Sigmoid colon (tissue), 7 donors: ENCODE data around the gene RNF8. TPM values are rescaled to one million over a fixed set of nuclear protein-coding genes. Genes with fewer than 3 reads are reported as not detected.

Source experiments
- DNase-seq: peaks from one replicate; pipeline ENCODE4 v3.0.0-alpha.2; 2019
- H3K27ac ChIP-seq, 4 donors: fragments of 200-600 bp; sonication (generic); one replicate each; pipeline ENCODE4 v1.5.1; 2016 to 2019; ENCODE audit warnings: mild to moderate bottlenecking in 1 of 4
- H3K27me3 ChIP-seq, 3 donors: fragments of 200-600 bp; sonication (generic); one replicate each; pipeline ENCODE4 v1.5.1; 2019; ENCODE audit warnings: mild to moderate bottlenecking in 1 of 3
- H3K36me3 ChIP-seq, 4 donors: fragments of 200-600 bp; sonication (generic); one replicate each; pipeline ENCODE4 v1.5.1; 2016 to 2019
- H3K4me1 ChIP-seq, 4 donors: fragments of 200-600 bp; sonication (generic); one replicate each; pipeline ENCODE4 v1.5.1; 2017 to 2019
- H3K4me3 ChIP-seq, 4 donors: fragments of 200-600 bp; sonication (generic); one replicate each; pipeline ENCODE4 v1.5.1; 2017 to 2019; ENCODE audit warnings: mild to moderate bottlenecking in 2 of 4, moderate library complexity in 1 of 4
- H3K9me3 ChIP-seq, 4 donors: fragments of 200-600 bp in 3 of 4; sonication (generic) in 3 of 4; one replicate each; pipeline versions ENCODE4 v1.5.1 to v1.6.1; 2013 to 2019
- CTCF ChIP-seq, 4 experiments: fragments of 450-650 bp in 3 of 4; fragments of 200-600 bp in 1 of 4; IDR thresholded peaks; one replicate each; pipeline ENCODE4 v1.5.1; 2016 to 2019; ENCODE audit warnings: antibody characterized with exemption in 4 of 4, mild to moderate bottlenecking in 3 of 4, moderate library complexity in 2 of 4
- EP300 ChIP-seq, 4 donors: sonication (generic); formaldehyde crosslinking; IDR thresholded peaks; one replicate each; pipeline ENCODE4 v1.6.1; 2017; ENCODE audit warnings: antibody characterized with exemption in 4 of 4
- POLR2A ChIP-seq, 2 donors: fragments of 450-650 bp; IDR thresholded peaks; one replicate each; pipeline ENCODE4 v1.6.1; 2016; ENCODE audit warnings: antibody characterized with exemption in 2 of 2, mild to moderate bottlenecking in 2 of 2, moderate library complexity in 2 of 2
- POLR2AphosphoS5 ChIP-seq, 4 donors: sonication (generic); formaldehyde crosslinking; IDR thresholded peaks; one replicate each; pipeline ENCODE4 v1.6.1; 2017; ENCODE audit warnings: antibody characterized with exemption in 4 of 4
- WGBS, 2 donors: extraction: QIAGEN DNeasy Blood & Tissue Kit; methylation state at CpG; one replicate each; pipeline ENCODE4 v1.1.7; 2013; 5-methylcytosine and 5-hydroxymethylcytosine counted together
- intact Hi-C: fragments of 100-400 bp; cut with DNase I; formaldehyde crosslinking; loops from one replicate; pipeline ENCODE4 v1.15.1; 2023
- polyA plus RNA-seq, 3 donors: library from polyadenylated mRNA; stranded (reverse); fragments of 200-250 nt; gene quantifications; one replicate each; pipeline ENCODE4 v1.2.3, GENCODE V29; 2013
- total RNA-seq, 4 donors: library from RNA; depleted of rRNA; stranded (reverse); fragments of >200 nt; gene quantifications; one replicate each; pipeline ENCODE4 v1.1.0, GENCODE V29; 2016
- donor health status: healthy with polysubstance abuse.
- donor health status: Bipolar disorder and iron deficiency.
- donor health status: healthy.

RNF8 gene
- total and polyA plus RNA-seq, 7 donors = 8.8 to 18.5 (median 11.6) TPM

- Histone ChIP-seq H3K36me3 (peaks cover 3 to 50% (median 9%) of the 10 kb centered on the region in 4 donors), H3K4me1 (peaks cover 0 to under 1% (median 0%) of the 10 kb centered on the region in 4 donors), H3K27me3 (no peaks in the 10 kb centered on the region), H3K9me3 (no peaks in the 10 kb centered on the region), H3K27ac (no peak overlapping the region), H3K4me3 (no peak overlapping the region)
- WGBS, 2 donors = 65 to 69% methylated on average over 2 of the region's 2 CpGs
- no peak for TF ChIP-seq POLR2A (IDR thresholded peaks at IDR 0.05)
- TF ChIP-seq EP300 (IDR thresholded peaks at IDR 0.05) = no peak
- TF ChIP-seq CTCF (IDR thresholded peaks at IDR 0.05) = no peak
- TF ChIP-seq POLR2AphosphoS5 (IDR thresholded peaks at IDR 0.05) = no peak
- intact Hi-C loops = no loop called here
- DNase-seq = no peak
These were observed 12.0 kb downstream of the RNF8 start for GRCh38 chr6:37365791-37366190.

- Histone ChIP-seq H3K27ac (no peak overlapping the region), H3K4me1 (peaks cover 0 to 11% (median 0%) of the 10 kb centered on the region in 4 donors), H3K4me3 (no peak overlapping the region), H3K27me3 (no peaks in the 10 kb centered on the region), H3K36me3 (peaks cover 0 to 50% (median 13%) of the 10 kb centered on the region in 4 donors), H3K9me3 (no peaks in the 10 kb centered on the region)
- WGBS, 2 donors = 75 to 90% methylated on average over 3 of the region's 3 CpGs
- DNase-seq = no peak
- intact Hi-C loops = no loop called here
- TF ChIP-seq POLR2AphosphoS5 (IDR thresholded peaks at IDR 0.05) (no peak), POLR2A (IDR thresholded peaks at IDR 0.05) (no peak), CTCF (IDR thresholded peaks at IDR 0.05) (no peak), EP300 (IDR thresholded peaks at IDR 0.05) (no peak)
These were observed 13.1 kb downstream of the RNF8 start for GRCh38 chr6:37366910-37367309.

DNA sequence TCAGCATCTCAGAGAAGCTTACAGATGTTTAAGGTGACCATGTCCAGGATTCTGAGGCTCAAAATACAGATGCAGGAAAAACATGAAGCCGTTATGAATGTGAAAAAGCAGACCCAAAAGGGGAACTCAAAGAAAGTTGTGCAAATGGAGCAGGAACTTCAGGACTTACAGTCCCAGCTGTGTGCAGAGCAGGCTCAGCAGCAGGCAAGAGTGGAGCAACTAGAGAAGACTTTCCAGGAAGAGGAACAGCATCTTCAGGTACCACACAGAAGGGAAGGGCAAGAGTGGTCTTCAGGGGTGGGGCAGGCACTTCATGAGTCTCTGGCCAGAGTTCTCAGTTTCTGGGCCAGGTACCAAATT lies 15.2 kb downstream of the RNF8 start:
- DNase-seq = no peak
- H3K27me3 ChIP-seq = no peaks in the 10 kb centered on the region
- H3K36me3 ChIP-seq = peaks cover 0 to 42% (median 16%) of the 10 kb centered on the region in 4 donors
- H3K4me1 ChIP-seq = peaks cover 0 to 12% (median 0%) of the 10 kb centered on the region in 4 donors
- TF ChIP-seq CTCF (IDR thresholded peaks at IDR 0.05) (no peak), POLR2A (IDR thresholded peaks at IDR 0.05) (no peak), EP300 (IDR thresholded peaks at IDR 0.05) (no peak), POLR2AphosphoS5 (IDR thresholded peaks at IDR 0.05) (no peak)
- no peak overlapping the region for H3K4me3 ChIP-seq
- no peak overlapping the region for H3K27ac ChIP-seq
- intact Hi-C loops = no loop called here
- no peaks in the 10 kb centered on the region for H3K9me3 ChIP-seq
- 72 to 97% methylated on average over 1 of the region's 1 CpG for WGBS, 2 donors

GRCh38 chr6:37369321-37370201 lies 15.8 kb downstream of the RNF8 start:
- TF ChIP-seq CTCF (IDR thresholded peaks at IDR 0.05) = no peak
- TF ChIP-seq POLR2AphosphoS5 (IDR thresholded peaks at IDR 0.05) = no peak
- TF ChIP-seq EP300 (IDR thresholded peaks at IDR 0.05) = no peak
- TF ChIP-seq POLR2A (IDR thresholded peaks at IDR 0.05) = no peak
- Histone ChIP-seq H3K9me3 (no peaks in the 10 kb centered on the region), H3K36me3 (peaks cover 0 to 44% (median 16%) of the 10 kb centered on the region in 4 donors), H3K4me3 (no peak overlapping the region), H3K27me3 (no peaks in the 10 kb centered on the region), H3K4me1 (peaks cover 0 to 14% (median 0%) of the 10 kb centered on the region in 4 donors), H3K27ac (no peak overlapping the region)
- intact Hi-C loops = loop anchor here (10.0 kb wide), 1 partner anchor 115 kb away; no protein-coding TSS in a partner anchor
- WGBS, 2 donors = 50 to 66% methylated on average over 1 of the region's 1 CpG
- DNase-seq = no peak
